A549 (cell line): ENCODE data around the gene SAP30L. TPM values are rescaled to one million over a fixed set of nuclear protein-coding genes. Genes with fewer than 3 reads are reported as not detected.

Experiments
- ATAC-seq, 2 experiments: fragments of 200-7000 bp in 1 of 2; fragments of >200 bp in 1 of 2; cut with Nextera tagmentation in 1 of 2; cut with Tn5 transposase in 1 of 2; 3 replicates each; pipeline versions ENCODE4 v1.8.0 to v1.9.1; 2018 to 2020; ENCODE audit warnings: mild to moderate bottlenecking in 1 of 2, moderate library complexity in 1 of 2
- CTCF ChIA-PET: fragments of 300-600 bp; sonication (Branson Sonifier 250); formaldehyde crosslinking; extraction: SDS; loops from one replicate; lab custom pipeline; 2021; ENCODE audit warnings: antibody characterized with exemption, inconsistent platforms; lab: Yijun Ruan, JAX
- POLR2A ChIA-PET: fragments of 350-600 bp; formaldehyde crosslinking; extraction: SDS; loops from one replicate; lab custom pipeline; 2021; ENCODE audit warnings: antibody characterized with exemption, inconsistent platforms; lab: Yijun Ruan, JAX
- DNase-seq, 2 experiments: peaks; one replicate each; pipeline versions ENCODE4 v3.0.0 to v3.0.0-alpha.2; 2011 to 2016; ENCODE audit warnings: low read depth in 1 of 2, low spot score in 1 of 2
- FAIRE-seq: peaks from 2 replicates; lab custom pipeline; 2011; peaks lifted over from hg19 to GRCh38; lab: Jason Lieb, UNC
- H3K27ac ChIP-seq, 2 experiments: fragments of >200 bp; sonication (Bioruptor Twin); formaldehyde crosslinking; 3 replicates each; pipeline ENCODE4 v1.5.1; 2016 to 2017
- H3K4me1 ChIP-seq: fragments of >200 bp; sonication (Bioruptor Twin); formaldehyde crosslinking; 3 replicates; pipeline ENCODE4 v1.6.1; 2016
- H3K4me2 ChIP-seq: fragments of >200 bp; sonication (Bioruptor Twin); formaldehyde crosslinking; 3 replicates; pipeline ENCODE4 v1.6.1; 2016
- H3K4me3 ChIP-seq: fragments of >200 bp; sonication (Bioruptor Twin); formaldehyde crosslinking; 3 replicates; pipeline ENCODE4 v1.5.1; 2016
- H3K9me3 ChIP-seq: fragments of >200 bp; sonication (Bioruptor Twin); formaldehyde crosslinking; 3 replicates; pipeline ENCODE4 v1.6.1; 2016
- BHLHE40 ChIP-seq: IDR thresholded peaks from 2 replicates; pipeline ENCODE4 v1.6.1; 2012; ENCODE audit warnings: low read depth, low read length, inconsistent platforms
- CBX2 ChIP-seq: fragments of 200-600 bp; sonication (generic); IDR thresholded peaks from 2 replicates; pipeline ENCODE4 v1.6.1; 2016; ENCODE audit warnings: low read depth, mild to moderate bottlenecking, borderline replicate concordance
- CBX8 ChIP-seq: fragments of 200-600 bp; sonication (generic); IDR thresholded peaks from 2 replicates; pipeline ENCODE4 v1.6.1; 2016
- CEBPB ChIP-seq, 2 experiments: fragments of >200 bp in 1 of 2; sonication (Bioruptor Twin) in 1 of 2; formaldehyde crosslinking in 1 of 2; IDR thresholded peaks; 2 replicates each; pipeline ENCODE4 v1.6.1; 2012 to 2016
- CHD2 ChIP-seq: fragments of 150-350 bp; IDR thresholded peaks from 2 replicates; pipeline ENCODE4 v1.6.1; 2014; ENCODE audit warnings: low read length; ENCODE audit not compliant: partially characterized antibody
- CHD4 ChIP-seq: fragments of 200-600 bp; sonication (generic); IDR thresholded peaks from 2 replicates; pipeline ENCODE4 v1.6.1; 2016; ENCODE audit warnings: antibody characterized with exemption, mild to moderate bottlenecking, borderline replicate concordance
- FOSB ChIP-seq: fragments of 250-450 bp; sonication (Bioruptor Pico); IDR thresholded peaks from 2 replicates; pipeline ENCODE4 v1.5.0; 2020; ENCODE audit warnings: mild to moderate bottlenecking, moderate library complexity
- FOSL2 ChIP-seq, 2 experiments: fragments of 450-650 bp in 1 of 2; fragments of >200 bp in 1 of 2; sonication (Bioruptor Twin) in 1 of 2; formaldehyde crosslinking; IDR thresholded peaks; 2 replicates each; pipeline versions ENCODE4 v1.5.0 to v1.6.1; 2016 to 2020; ENCODE audit warnings: mild to moderate bottlenecking in 1 of 2, moderate library complexity in 1 of 2
- HOXA7 ChIP-seq: fragments of 250-450 bp; sonication (Bioruptor Pico); IDR thresholded peaks from 2 replicates; pipeline ENCODE4 v1.5.0; 2020; ENCODE audit warnings: mild to moderate bottlenecking, moderate library complexity
- HOXB13 ChIP-seq: fragments of 250-450 bp; sonication (Bioruptor Pico); IDR thresholded peaks from 2 replicates; pipeline ENCODE4 v1.5.0; 2020; ENCODE audit warnings: low read depth, mild to moderate bottlenecking, moderate library complexity
- KDM1A ChIP-seq: fragments of 200-600 bp; sonication (generic); IDR thresholded peaks from 2 replicates; pipeline ENCODE4 v1.6.1; 2016; ENCODE audit warnings: low read depth, mild to moderate bottlenecking
- MAX ChIP-seq: IDR thresholded peaks from 2 replicates; pipeline ENCODE4 v1.6.1; 2012
- MYC ChIP-seq: IDR thresholded peaks from 2 replicates; pipeline ENCODE4 v1.6.1; 2012; ENCODE audit warnings: mild to moderate bottlenecking, inconsistent platforms, low read length, improper control_type of control experiment, borderline replicate concordance
- PBX3 ChIP-seq: IDR thresholded peaks from 2 replicates; pipeline ENCODE4 v1.6.1; 2012
- POLR2A ChIP-seq: IDR thresholded peaks from 2 replicates; pipeline ENCODE4 v1.6.1; 2012; ENCODE audit warnings: mild to moderate bottlenecking, low read length
- POLR2AphosphoS2 ChIP-seq: conservative IDR thresholded peaks from 2 replicates; pipeline ENCODE4 v1.6.1; 2012; ENCODE audit warnings: low read length, improper control_type of control experiment, inconsistent platforms
- RCOR1 ChIP-seq: fragments of 150-350 bp; IDR thresholded peaks from 2 replicates; pipeline ENCODE4 v1.6.1; 2014; ENCODE audit warnings: antibody characterized with exemption, low read length, low read depth
- REST ChIP-seq: fragments of 200-600 bp; sonication (generic); IDR thresholded peaks from 2 replicates; pipeline ENCODE4 v1.6.1; 2016; ENCODE audit warnings: antibody characterized with exemption, mild to moderate bottlenecking, moderate library complexity
- RFX5 ChIP-seq: fragments of 450-650 bp; IDR thresholded peaks from 2 replicates; pipeline ENCODE4 v1.7.1; 2014; ENCODE audit warnings: antibody characterized with exemption, mild to moderate bottlenecking, moderate library complexity
- SREBF2 ChIP-seq: fragments of 450-650 bp; IDR thresholded peaks from 2 replicates; pipeline ENCODE4 v1.6.1; 2014; ENCODE audit warnings: mild to moderate bottlenecking, moderate library complexity
- TP53 ChIP-seq: fragments of 250-450 bp; sonication (Bioruptor Pico); IDR thresholded peaks from 2 replicates; pipeline ENCODE4 v1.5.0; 2021; ENCODE audit warnings: mild to moderate bottlenecking, moderate library complexity
- ZFP36 ChIP-seq: fragments of 450-650 bp; IDR thresholded peaks from 2 replicates; pipeline ENCODE4 v1.6.1; 2014; ENCODE audit warnings: borderline replicate concordance; ENCODE audit not compliant: partially characterized antibody
- WGBS: methylation state at CpG from one replicate; pipeline ENCODE4 v1.1.6; 2017; ENCODE audit errors: missing lambda C conversion rate; 5-methylcytosine and 5-hydroxymethylcytosine counted together
- polyA plus RNA-seq, 4 experiments: library from polyadenylated mRNA; depleted of rRNA in 3 of 4; stranded (reverse); fragments of >200 nt; fragmentation: RNase III in 1 of 4; extraction: RNeasy Plus Mini Kit Qiagen cat#74134 plus additional on column Dnase treatment in 1 of 4; gene quantifications; 2 replicates in 3 of 4; 3 replicates in 1 of 4; pipeline ENCODE4 v1.2.3, GENCODE V29; 2011 to 2017
- TF ChIP-seq, protein P1 (sequence below): fragments of 250-450 bp; sonication (Bioruptor Pico); IDR thresholded peaks from 2 replicates; pipeline ENCODE4 v1.5.0; 2020; ENCODE audit warnings: low read depth, mild to moderate bottlenecking, moderate library complexity
- TF ChIP-seq, protein P2 (sequence below): fragments of 150-350 bp; IDR thresholded peaks from 2 replicates; pipeline ENCODE4 v1.6.1; 2014; ENCODE audit warnings: low read depth, mild to moderate bottlenecking, low read length
- TF ChIP-seq, protein P3 (sequence below): IDR thresholded peaks from 2 replicates; pipeline ENCODE4 v1.6.1; 2012; ENCODE audit warnings: low read depth, borderline replicate concordance
- TF ChIP-seq, protein P4 (sequence below): fragments of 250-450 bp; sonication (Bioruptor Pico); IDR thresholded peaks from 2 replicates; pipeline ENCODE4 v1.5.0; 2021; ENCODE audit warnings: mild to moderate bottlenecking, moderate library complexity, borderline replicate concordance

SAP30L gene
- polyA plus RNA-seq, 2 of the 4 experiments (the other 2 are of a cell fraction) = 24.9 to 50.3 TPM

- no peak overlapping the region for H3K27ac ChIP-seq
- TF ChIP-seq ZFP36 (no peak), RCOR1 (no peak), BHLHE40 (no peak), REST (no peak), RFX5 (no peak), CEBPB (IDR thresholded peaks at IDR 0.05) (no peak), POLR2AphosphoS2 (no peak), MAX (no peak), CBX8 (no peak), SREBF2 (no peak), CHD4 (no peak), POLR2A (no peak), FOSB (CRISPR knock-in tag) (no peak)
- TF ChIP-seq, protein P1, sequence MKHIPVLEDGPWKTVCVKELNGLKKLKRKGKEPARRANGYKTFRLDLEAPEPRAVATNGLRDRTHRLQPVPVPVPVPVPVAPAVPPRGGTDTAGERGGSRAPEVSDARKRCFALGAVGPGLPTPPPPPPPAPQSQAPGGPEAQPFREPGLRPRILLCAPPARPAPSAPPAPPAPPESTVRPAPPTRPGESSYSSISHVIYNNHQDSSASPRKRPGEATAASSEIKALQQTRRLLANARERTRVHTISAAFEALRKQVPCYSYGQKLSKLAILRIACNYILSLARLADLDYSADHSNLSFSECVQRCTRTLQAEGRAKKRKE (CRISPR knock-in tag) = no peak
- TF ChIP-seq, all 56 proteins: peak for 0
- no peak overlapping the region for H3K4me3 ChIP-seq
- FAIRE-seq = no peak
- no peak for ATAC-seq
- no peak overlapping the region for H3K4me2 ChIP-seq
- POLR2A ChIA-PET = no interaction called here
- CTCF ChIA-PET = interaction anchor here (1.5 to 10.2 kb wide), 3 partner anchors 16 to 25 kb away, joined by 3 to 65 read pairs (median 10); no protein-coding TSS in a partner anchor
- no peaks in the 10 kb centered on the region for H3K4me1 ChIP-seq
- 93% methylated on average over 2 of the region's 2 CpGs for WGBS
- DNase-seq = no peak
- H3K9me3 ChIP-seq = no peaks in the 10 kb centered on the region
These were observed 57.9 kb downstream of the SAP30L start for GRCh38 chr5:154503698-154504039.

- H3K9me3 ChIP-seq = no peaks in the 10 kb centered on the region
- peak in 1 of 2 experiments; percentile 53; a peak in 1 of 6 replicates for ATAC-seq
- WGBS = 85% methylated on average over 10 of the region's 10 CpGs
- CTCF ChIA-PET = interaction anchor here (10.2 kb wide), 1 partner anchor 14 kb away, joined by 65 read pairs; no protein-coding TSS in a partner anchor
- TF ChIP-seq RFX5 (no peak), KDM1A (no peak), MYC (no peak), CBX2 (no peak), TP53 (CRISPR knock-in tag) (no peak), HOXA7 (CRISPR knock-in tag) (no peak), CEBPB (IDR thresholded peaks at IDR 0.05) (no peak), HOXB13 (CRISPR knock-in tag) (no peak), CHD2 (no peak), FOSL2 (IDR thresholded peaks at IDR 0.05) (no peak), FOSL2 (CRISPR knock-in tag; IDR thresholded peaks at IDR 0.05) (no peak), PBX3 (no peak), SREBF2 (no peak)
- TF ChIP-seq, protein P2, sequence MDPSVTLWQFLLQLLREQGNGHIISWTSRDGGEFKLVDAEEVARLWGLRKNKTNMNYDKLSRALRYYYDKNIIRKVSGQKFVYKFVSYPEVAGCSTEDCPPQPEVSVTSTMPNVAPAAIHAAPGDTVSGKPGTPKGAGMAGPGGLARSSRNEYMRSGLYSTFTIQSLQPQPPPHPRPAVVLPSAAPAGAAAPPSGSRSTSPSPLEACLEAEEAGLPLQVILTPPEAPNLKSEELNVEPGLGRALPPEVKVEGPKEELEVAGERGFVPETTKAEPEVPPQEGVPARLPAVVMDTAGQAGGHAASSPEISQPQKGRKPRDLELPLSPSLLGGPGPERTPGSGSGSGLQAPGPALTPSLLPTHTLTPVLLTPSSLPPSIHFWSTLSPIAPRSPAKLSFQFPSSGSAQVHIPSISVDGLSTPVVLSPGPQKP = no peak
- TF ChIP-seq, protein P3, sequence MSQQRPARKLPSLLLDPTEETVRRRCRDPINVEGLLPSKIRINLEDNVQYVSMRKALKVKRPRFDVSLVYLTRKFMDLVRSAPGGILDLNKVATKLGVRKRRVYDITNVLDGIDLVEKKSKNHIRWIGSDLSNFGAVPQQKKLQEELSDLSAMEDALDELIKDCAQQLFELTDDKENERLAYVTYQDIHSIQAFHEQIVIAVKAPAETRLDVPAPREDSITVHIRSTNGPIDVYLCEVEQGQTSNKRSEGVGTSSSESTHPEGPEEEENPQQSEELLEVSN = no peak
- TF ChIP-seq, protein P4, sequence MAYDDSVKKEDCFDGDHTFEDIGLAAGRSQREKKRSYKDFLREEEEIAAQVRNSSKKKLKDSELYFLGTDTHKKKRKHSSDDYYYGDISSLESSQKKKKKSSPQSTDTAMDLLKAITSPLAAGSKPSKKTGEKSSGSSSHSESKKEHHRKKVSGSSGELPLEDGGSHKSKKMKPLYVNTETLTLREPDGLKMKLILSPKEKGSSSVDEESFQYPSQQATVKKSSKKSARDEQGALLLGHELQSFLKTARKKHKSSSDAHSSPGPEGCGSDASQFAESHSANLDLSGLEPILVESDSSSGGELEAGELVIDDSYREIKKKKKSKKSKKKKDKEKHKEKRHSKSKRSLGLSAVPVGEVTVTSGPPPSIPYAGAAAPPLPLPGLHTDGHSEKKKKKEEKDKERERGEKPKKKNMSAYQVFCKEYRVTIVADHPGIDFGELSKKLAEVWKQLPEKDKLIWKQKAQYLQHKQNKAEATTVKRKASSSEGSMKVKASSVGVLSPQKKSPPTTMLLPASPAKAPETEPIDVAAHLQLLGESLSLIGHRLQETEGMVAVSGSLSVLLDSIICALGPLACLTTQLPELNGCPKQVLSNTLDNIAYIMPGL (CRISPR knock-in tag) = no peak
- TF ChIP-seq, all 56 proteins: peak for 0
- FAIRE-seq (no peak), DNase-seq (no peak)
- H3K27ac ChIP-seq = no peak overlapping the region
- POLR2A ChIA-PET = no interaction called here
- H3K4me1 ChIP-seq = no peaks in the 10 kb centered on the region
- no peak overlapping the region for H3K4me3 ChIP-seq
- H3K4me2 ChIP-seq = no peak overlapping the region
These were observed 59.8 kb downstream of the SAP30L start for GRCh38 chr5:154505567-154505966.
